WTC11 (cell line): ENCODE data around the gene RAI14. TPM values are rescaled to one million over a fixed set of nuclear protein-coding genes. Genes with fewer than 3 reads are reported as not detected.

Experiments
- ATAC-seq: fragments of 200-7000 bp; cut with Tn5 transposase; 2 replicates; pipeline ENCODE4 v1.10.0; 2021; ENCODE audit warnings: mild to moderate bottlenecking, moderate library complexity
- CTCF ChIA-PET: fragments of 300-600 bp; sonication (Branson Sonifier 250); formaldehyde crosslinking; loops from one replicate; lab custom pipeline; 2021; ENCODE audit warnings: antibody characterized with exemption; lab: Charles Lee
- POLR2A ChIA-PET: fragments of 350-600 bp; sonication (Branson Sonifier 250); formaldehyde crosslinking; loops from one replicate; lab custom pipeline; 2021; ENCODE audit warnings: antibody characterized with exemption; lab: Charles Lee
- DNase-seq: peaks from one replicate; pipeline ENCODE4 v3.0.0; 2021; ENCODE audit warnings: low spot score
- H3K27ac Mint-ChIP-seq: 2 replicates; pipeline ENCODE4 v1.8.0; 2021; ENCODE audit warnings: mixed read lengths
- H3K27me3 Mint-ChIP-seq: 2 replicates; pipeline ENCODE4 v1.8.0; 2021; ENCODE audit warnings: low read depth, mild to moderate bottlenecking, moderate library complexity, mixed read lengths
- H3K36me3 Mint-ChIP-seq: 2 replicates; pipeline ENCODE4 v1.8.0; 2021; ENCODE audit warnings: mixed read lengths
- H3K4me1 Mint-ChIP-seq: 2 replicates; pipeline ENCODE4 v1.8.0; 2022; ENCODE audit warnings: mixed read lengths
- H3K4me3 Mint-ChIP-seq: 2 replicates; pipeline ENCODE4 v1.8.0; 2021; ENCODE audit warnings: mild to moderate bottlenecking, moderate library complexity, mixed read lengths
- H3K9me3 Mint-ChIP-seq: 2 replicates; pipeline ENCODE4 v1.8.0; 2021; ENCODE audit warnings: mixed read lengths
- CBFB ChIP-seq: sonication (generic); formaldehyde crosslinking; IDR thresholded peaks from 2 replicates; pipeline ENCODE4 v1.8.1; 2022; ENCODE audit warnings: mild to moderate bottlenecking, low read depth, missing genetic modification reagents
- KAT7 ChIP-seq: sonication (generic); formaldehyde crosslinking; IDR thresholded peaks from 2 replicates; pipeline ENCODE4 v1.8.1; 2023; ENCODE audit warnings: missing genetic modification reagents, mild to moderate bottlenecking, borderline replicate concordance
- NR2C2 ChIP-seq: sonication (generic); formaldehyde crosslinking; IDR thresholded peaks from 2 replicates; pipeline ENCODE4 v1.8.0; 2022; ENCODE audit warnings: mild to moderate bottlenecking, missing genetic modification reagents
- RORB ChIP-seq: fragments of 250-450 bp; sonication (Bioruptor Pico); IDR thresholded peaks from 2 replicates; pipeline ENCODE4 v1.9.0; 2021; ENCODE audit warnings: mild to moderate bottlenecking
- ZBTB21 ChIP-seq: sonication (generic); formaldehyde crosslinking; IDR thresholded peaks from 2 replicates; pipeline ENCODE4 v1.8.1; 2023; ENCODE audit warnings: mild to moderate bottlenecking, missing genetic modification reagents, borderline replicate concordance
- ZNF396 ChIP-seq: fragments of 250-450 bp; sonication (Bioruptor Pico); IDR thresholded peaks from 2 replicates; pipeline ENCODE4 v1.8.0; 2021; ENCODE audit warnings: mild to moderate bottlenecking, moderate library complexity, borderline replicate concordance
- ZNF671 ChIP-seq: fragments of 250-450 bp; sonication (Bioruptor Pico); IDR thresholded peaks from 2 replicates; pipeline ENCODE4 v1.8.0; 2021; ENCODE audit warnings: mild to moderate bottlenecking
- total RNA-seq: library from RNA; stranded (reverse); gene quantifications from 3 replicates; pipeline ENCODE4 v1.2.3, GENCODE V29; 2021
- TF ChIP-seq, protein P1 (sequence below): sonication (generic); formaldehyde crosslinking; IDR thresholded peaks from 2 replicates; pipeline ENCODE4 v1.8.1; 2023; ENCODE audit warnings: mild to moderate bottlenecking, moderate library complexity, missing genetic modification reagents
- TF ChIP-seq, protein P2 (sequence below): sonication (generic); formaldehyde crosslinking; IDR thresholded peaks from 2 replicates; pipeline ENCODE4 v1.8.0; 2023; ENCODE audit warnings: missing genetic modification reagents, mild to moderate bottlenecking, borderline replicate concordance
- TF ChIP-seq, protein P3 (sequence below): fragments of 250-450 bp; sonication (Bioruptor Pico); IDR thresholded peaks from 2 replicates; pipeline ENCODE4 v1.8.0; 2021; ENCODE audit warnings: mild to moderate bottlenecking
- TF ChIP-seq, protein P4 (sequence below): sonication (generic); formaldehyde crosslinking; IDR thresholded peaks from 2 replicates; pipeline ENCODE4 v1.8.1; 2023; ENCODE audit warnings: mild to moderate bottlenecking, missing genetic modification reagents
- TF ChIP-seq, protein P5 (sequence below): sonication (generic); formaldehyde crosslinking; IDR thresholded peaks from 2 replicates; pipeline ENCODE4 v1.8.0; 2023; ENCODE audit warnings: mild to moderate bottlenecking, missing genetic modification reagents
- TF ChIP-seq, protein P6 (sequence below): fragments of 250-450 bp; sonication (Bioruptor Pico); IDR thresholded peaks from 2 replicates; pipeline ENCODE4 v1.9.0; 2021; ENCODE audit warnings: mild to moderate bottlenecking
- TF ChIP-seq, protein P7 (sequence below): sonication (generic); formaldehyde crosslinking; IDR thresholded peaks from 2 replicates; pipeline ENCODE4 v1.8.0; 2022; ENCODE audit warnings: missing genetic modification reagents
- TF ChIP-seq, protein P8 (sequence below): sonication (generic); formaldehyde crosslinking; IDR thresholded peaks from 2 replicates; pipeline ENCODE4 v1.8.0; 2022; ENCODE audit warnings: mild to moderate bottlenecking, missing genetic modification reagents

RAI14 gene
- total RNA-seq, 1 experiment from 2014 or later, result 185 TPM

DNA sequence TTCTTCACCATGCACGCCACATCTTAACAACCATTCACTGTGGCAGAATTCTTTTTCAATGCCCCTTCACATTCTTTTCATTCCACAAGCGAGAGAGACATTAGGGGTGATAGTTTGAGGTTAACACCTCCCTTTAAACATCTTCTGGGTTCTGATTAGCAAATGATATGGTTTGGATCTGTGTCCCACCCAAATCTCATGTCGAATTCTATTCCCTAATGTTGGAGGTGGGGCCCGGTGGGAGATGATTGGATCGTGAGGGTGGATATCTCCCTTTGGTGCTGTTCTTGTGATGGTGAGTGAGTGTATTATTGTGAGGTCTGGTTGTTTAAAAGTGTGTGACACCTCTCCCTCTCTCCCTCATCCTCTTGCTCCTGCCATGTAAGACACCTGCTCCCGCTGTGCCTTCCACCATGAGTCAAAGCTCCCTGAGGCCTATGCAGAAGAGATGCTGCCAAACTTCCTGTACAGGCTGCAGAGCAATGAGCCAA, 46.1 kb upstream of the RAI14 start:
- DNase-seq, result no peak
- peak overlapping the region; percentile 75; the same call in 1 of the 2 replicates for H3K27ac Mint-ChIP-seq
- peaks cover 3% of the 10 kb centered on the region for H3K9me3 Mint-ChIP-seq
- peak; percentile 82 for ATAC-seq
- CTCF ChIA-PET, result no interaction called here
- no peak overlapping the region for H3K4me3 Mint-ChIP-seq
- no peaks in the 10 kb centered on the region for H3K36me3 Mint-ChIP-seq
- peaks cover 28% of the 10 kb centered on the region for H3K4me1 Mint-ChIP-seq
- no peaks in the 10 kb centered on the region; the same call in 1 of the 2 replicates for H3K27me3 Mint-ChIP-seq
- POLR2A ChIA-PET, result no interaction called here
- TF ChIP-seq, protein P1, sequence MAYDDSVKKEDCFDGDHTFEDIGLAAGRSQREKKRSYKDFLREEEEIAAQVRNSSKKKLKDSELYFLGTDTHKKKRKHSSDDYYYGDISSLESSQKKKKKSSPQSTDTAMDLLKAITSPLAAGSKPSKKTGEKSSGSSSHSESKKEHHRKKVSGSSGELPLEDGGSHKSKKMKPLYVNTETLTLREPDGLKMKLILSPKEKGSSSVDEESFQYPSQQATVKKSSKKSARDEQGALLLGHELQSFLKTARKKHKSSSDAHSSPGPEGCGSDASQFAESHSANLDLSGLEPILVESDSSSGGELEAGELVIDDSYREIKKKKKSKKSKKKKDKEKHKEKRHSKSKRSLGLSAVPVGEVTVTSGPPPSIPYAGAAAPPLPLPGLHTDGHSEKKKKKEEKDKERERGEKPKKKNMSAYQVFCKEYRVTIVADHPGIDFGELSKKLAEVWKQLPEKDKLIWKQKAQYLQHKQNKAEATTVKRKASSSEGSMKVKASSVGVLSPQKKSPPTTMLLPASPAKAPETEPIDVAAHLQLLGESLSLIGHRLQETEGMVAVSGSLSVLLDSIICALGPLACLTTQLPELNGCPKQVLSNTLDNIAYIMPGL (CRISPR knock-in tag), result no peak
- TF ChIP-seq, protein P2, sequence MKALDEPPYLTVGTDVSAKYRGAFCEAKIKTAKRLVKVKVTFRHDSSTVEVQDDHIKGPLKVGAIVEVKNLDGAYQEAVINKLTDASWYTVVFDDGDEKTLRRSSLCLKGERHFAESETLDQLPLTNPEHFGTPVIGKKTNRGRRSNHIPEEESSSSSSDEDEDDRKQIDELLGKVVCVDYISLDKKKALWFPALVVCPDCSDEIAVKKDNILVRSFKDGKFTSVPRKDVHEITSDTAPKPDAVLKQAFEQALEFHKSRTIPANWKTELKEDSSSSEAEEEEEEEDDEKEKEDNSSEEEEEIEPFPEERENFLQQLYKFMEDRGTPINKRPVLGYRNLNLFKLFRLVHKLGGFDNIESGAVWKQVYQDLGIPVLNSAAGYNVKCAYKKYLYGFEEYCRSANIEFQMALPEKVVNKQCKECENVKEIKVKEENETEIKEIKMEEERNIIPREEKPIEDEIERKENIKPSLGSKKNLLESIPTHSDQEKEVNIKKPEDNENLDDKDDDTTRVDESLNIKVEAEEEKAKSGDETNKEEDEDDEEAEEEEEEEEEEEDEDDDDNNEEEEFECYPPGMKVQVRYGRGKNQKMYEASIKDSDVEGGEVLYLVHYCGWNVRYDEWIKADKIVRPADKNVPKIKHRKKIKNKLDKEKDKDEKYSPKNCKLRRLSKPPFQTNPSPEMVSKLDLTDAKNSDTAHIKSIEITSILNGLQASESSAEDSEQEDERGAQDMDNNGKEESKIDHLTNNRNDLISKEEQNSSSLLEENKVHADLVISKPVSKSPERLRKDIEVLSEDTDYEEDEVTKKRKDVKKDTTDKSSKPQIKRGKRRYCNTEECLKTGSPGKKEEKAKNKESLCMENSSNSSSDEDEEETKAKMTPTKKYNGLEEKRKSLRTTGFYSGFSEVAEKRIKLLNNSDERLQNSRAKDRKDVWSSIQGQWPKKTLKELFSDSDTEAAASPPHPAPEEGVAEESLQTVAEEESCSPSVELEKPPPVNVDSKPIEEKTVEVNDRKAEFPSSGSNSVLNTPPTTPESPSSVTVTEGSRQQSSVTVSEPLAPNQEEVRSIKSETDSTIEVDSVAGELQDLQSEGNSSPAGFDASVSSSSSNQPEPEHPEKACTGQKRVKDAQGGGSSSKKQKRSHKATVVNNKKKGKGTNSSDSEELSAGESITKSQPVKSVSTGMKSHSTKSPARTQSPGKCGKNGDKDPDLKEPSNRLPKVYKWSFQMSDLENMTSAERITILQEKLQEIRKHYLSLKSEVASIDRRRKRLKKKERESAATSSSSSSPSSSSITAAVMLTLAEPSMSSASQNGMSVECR, result no peak
- TF ChIP-seq, protein P3, sequence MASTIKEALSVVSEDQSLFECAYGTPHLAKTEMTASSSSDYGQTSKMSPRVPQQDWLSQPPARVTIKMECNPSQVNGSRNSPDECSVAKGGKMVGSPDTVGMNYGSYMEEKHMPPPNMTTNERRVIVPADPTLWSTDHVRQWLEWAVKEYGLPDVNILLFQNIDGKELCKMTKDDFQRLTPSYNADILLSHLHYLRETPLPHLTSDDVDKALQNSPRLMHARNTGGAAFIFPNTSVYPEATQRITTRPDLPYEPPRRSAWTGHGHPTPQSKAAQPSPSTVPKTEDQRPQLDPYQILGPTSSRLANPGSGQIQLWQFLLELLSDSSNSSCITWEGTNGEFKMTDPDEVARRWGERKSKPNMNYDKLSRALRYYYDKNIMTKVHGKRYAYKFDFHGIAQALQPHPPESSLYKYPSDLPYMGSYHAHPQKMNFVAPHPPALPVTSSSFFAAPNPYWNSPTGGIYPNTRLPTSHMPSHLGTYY (CRISPR knock-in tag), result no peak
- TF ChIP-seq, protein P4, sequence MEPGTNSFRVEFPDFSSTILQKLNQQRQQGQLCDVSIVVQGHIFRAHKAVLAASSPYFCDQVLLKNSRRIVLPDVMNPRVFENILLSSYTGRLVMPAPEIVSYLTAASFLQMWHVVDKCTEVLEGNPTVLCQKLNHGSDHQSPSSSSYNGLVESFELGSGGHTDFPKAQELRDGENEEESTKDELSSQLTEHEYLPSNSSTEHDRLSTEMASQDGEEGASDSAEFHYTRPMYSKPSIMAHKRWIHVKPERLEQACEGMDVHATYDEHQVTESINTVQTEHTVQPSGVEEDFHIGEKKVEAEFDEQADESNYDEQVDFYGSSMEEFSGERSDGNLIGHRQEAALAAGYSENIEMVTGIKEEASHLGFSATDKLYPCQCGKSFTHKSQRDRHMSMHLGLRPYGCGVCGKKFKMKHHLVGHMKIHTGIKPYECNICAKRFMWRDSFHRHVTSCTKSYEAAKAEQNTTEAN, result no peak
- TF ChIP-seq CBFB (CRISPR knock-in tag) (no peak), ZNF396 (CRISPR knock-in tag) (no peak), ZBTB21 (CRISPR knock-in tag) (no peak)
- TF ChIP-seq, protein P5, sequence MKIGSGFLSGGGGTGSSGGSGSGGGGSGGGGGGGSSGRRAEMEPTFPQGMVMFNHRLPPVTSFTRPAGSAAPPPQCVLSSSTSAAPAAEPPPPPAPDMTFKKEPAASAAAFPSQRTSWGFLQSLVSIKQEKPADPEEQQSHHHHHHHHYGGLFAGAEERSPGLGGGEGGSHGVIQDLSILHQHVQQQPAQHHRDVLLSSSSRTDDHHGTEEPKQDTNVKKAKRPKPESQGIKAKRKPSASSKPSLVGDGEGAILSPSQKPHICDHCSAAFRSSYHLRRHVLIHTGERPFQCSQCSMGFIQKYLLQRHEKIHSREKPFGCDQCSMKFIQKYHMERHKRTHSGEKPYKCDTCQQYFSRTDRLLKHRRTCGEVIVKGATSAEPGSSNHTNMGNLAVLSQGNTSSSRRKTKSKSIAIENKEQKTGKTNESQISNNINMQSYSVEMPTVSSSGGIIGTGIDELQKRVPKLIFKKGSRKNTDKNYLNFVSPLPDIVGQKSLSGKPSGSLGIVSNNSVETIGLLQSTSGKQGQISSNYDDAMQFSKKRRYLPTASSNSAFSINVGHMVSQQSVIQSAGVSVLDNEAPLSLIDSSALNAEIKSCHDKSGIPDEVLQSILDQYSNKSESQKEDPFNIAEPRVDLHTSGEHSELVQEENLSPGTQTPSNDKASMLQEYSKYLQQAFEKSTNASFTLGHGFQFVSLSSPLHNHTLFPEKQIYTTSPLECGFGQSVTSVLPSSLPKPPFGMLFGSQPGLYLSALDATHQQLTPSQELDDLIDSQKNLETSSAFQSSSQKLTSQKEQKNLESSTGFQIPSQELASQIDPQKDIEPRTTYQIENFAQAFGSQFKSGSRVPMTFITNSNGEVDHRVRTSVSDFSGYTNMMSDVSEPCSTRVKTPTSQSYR (CRISPR knock-in tag), result no peak
- TF ChIP-seq, protein P6, sequence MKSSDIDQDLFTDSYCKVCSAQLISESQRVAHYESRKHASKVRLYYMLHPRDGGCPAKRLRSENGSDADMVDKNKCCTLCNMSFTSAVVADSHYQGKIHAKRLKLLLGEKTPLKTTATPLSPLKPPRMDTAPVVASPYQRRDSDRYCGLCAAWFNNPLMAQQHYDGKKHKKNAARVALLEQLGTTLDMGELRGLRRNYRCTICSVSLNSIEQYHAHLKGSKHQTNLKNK (CRISPR knock-in tag), result no peak

DNA sequence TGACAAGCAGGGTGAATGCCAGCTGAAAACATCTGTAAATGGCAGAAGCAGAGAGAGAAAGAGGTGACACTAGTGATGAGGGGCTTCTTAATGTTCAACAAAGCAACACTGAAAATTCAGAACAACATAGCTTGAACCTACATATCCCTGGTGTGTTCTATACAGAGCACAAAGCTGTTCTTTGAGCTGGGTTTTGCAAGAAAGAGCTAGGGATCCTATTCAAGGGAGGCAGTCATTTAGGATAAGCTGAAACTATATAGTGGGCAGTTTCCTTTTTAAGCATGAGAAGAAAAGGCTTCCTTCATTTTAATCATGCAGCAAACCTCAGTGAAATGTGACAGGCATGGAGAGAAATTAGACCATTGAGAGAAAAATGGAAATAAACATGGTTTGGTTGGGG, 45.6 kb upstream of the RAI14 start:
- Mint-ChIP-seq H3K36me3 (no peaks in the 10 kb centered on the region), H3K9me3 (peaks cover 3% of the 10 kb centered on the region), H3K27me3 (no peaks in the 10 kb centered on the region; the same call in 1 of the 2 replicates), H3K4me1 (peaks cover 30% of the 10 kb centered on the region), H3K27ac (peak overlapping the region; percentile 75; the same call in 1 of the 2 replicates), H3K4me3 (no peak overlapping the region)
- POLR2A ChIA-PET, result no interaction called here
- ATAC-seq, result no peak
- CTCF ChIA-PET, result no interaction called here
- DNase-seq, result no peak
- TF ChIP-seq, protein P7, sequence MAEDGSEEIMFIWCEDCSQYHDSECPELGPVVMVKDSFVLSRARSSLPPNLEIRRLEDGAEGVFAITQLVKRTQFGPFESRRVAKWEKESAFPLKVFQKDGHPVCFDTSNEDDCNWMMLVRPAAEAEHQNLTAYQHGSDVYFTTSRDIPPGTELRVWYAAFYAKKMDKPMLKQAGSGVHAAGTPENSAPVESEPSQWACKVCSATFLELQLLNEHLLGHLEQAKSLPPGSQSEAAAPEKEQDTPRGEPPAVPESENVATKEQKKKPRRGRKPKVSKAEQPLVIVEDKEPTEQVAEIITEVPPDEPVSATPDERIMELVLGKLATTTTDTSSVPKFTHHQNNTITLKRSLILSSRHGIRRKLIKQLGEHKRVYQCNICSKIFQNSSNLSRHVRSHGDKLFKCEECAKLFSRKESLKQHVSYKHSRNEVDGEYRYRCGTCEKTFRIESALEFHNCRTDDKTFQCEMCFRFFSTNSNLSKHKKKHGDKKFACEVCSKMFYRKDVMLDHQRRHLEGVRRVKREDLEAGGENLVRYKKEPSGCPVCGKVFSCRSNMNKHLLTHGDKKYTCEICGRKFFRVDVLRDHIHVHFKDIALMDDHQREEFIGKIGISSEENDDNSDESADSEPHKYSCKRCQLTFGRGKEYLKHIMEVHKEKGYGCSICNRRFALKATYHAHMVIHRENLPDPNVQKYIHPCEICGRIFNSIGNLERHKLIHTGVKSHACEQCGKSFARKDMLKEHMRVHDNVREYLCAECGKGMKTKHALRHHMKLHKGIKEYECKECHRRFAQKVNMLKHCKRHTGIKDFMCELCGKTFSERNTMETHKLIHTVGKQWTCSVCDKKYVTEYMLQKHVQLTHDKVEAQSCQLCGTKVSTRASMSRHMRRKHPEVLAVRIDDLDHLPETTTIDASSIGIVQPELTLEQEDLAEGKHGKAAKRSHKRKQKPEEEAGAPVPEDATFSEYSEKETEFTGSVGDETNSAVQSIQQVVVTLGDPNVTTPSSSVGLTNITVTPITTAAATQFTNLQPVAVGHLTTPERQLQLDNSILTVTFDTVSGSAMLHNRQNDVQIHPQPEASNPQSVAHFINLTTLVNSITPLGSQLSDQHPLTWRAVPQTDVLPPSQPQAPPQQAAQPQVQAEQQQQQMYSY (CRISPR knock-in tag), result no peak
- no peak for TF ChIP-seq ZNF671 (CRISPR knock-in tag)
- no peak for TF ChIP-seq NR2C2 (CRISPR knock-in tag)
- TF ChIP-seq KAT7 (CRISPR knock-in tag), result no peak
- TF ChIP-seq, protein P8, sequence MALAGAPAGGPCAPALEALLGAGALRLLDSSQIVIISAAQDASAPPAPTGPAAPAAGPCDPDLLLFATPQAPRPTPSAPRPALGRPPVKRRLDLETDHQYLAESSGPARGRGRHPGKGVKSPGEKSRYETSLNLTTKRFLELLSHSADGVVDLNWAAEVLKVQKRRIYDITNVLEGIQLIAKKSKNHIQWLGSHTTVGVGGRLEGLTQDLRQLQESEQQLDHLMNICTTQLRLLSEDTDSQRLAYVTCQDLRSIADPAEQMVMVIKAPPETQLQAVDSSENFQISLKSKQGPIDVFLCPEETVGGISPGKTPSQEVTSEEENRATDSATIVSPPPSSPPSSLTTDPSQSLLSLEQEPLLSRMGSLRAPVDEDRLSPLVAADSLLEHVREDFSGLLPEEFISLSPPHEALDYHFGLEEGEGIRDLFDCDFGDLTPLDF, result no peak
- TF ChIP-seq RORB (CRISPR knock-in tag), result no peak
